GF-D8 (cell line): ENCODE results near the gene PNMT.

Experiments used
- DNase-seq: peaks from one replicate; lab custom pipeline; 2025; lab: John Stamatoyannopoulos, UW

The PNMT gene

GRCh38 chr17:39667945-39668924 is at the start of gene PNMT:
TSS of gene PNMT (plus strand) at chr17:39668453. CDS start at chr17:39668476, 23 bp downstream.
- no peak for DNase-seq

- no peak for DNase-seq
Observed at GRCh38 chr17:39618956-39619785, 49.1 kb upstream of the PNMT start.

GRCh38 chr17:39619786-39620101 is 48.5 kb upstream of the PNMT start:
- DNase-seq: no peak

- DNase-seq: peak; percentile 22
Observed at GRCh38 chr17:39621523-39622379, 46.5 kb upstream of the PNMT start.

GRCh38 chr17:39622380-39623006 is 45.8 kb upstream of the PNMT start:
- no peak for DNase-seq

GRCh38 chr17:39623356-39623950 is 44.8 kb upstream of the PNMT start:
- DNase-seq: no peak

GRCh38 chr17:39624313-39624712 is 43.9 kb upstream of the PNMT start:
- DNase-seq: no peak

GRCh38 chr17:39625198-39625785 is 43.0 kb upstream of the PNMT start:
- no peak for DNase-seq

- DNase-seq: no peak
Observed at GRCh38 chr17:39626171-39627046, 41.8 kb upstream of the PNMT start, which contains the start of gene PPP1R1B. TSS of gene PPP1R1B (plus strand) at chr17:39626952. CDS start at chr17:39627393, 441 bp downstream.

GRCh38 chr17:39627047-39627711 is 41.1 kb upstream of the PNMT start:
- no peak for DNase-seq

GRCh38 chr17:39627712-39628516 is 40.3 kb upstream of the PNMT start:
- no peak for DNase-seq

- DNase-seq: no peak
Observed at GRCh38 chr17:39628655-39629493, 39.4 kb upstream of the PNMT start.

- no peak for DNase-seq
Observed at GRCh38 chr17:39629494-39629880, 38.8 kb upstream of the PNMT start.

GRCh38 chr17:39629898-39630297 is 38.4 kb upstream of the PNMT start:
- DNase-seq: peak; percentile 68

- DNase-seq: no peak
Observed at GRCh38 chr17:39631403-39631802, 36.9 kb upstream of the PNMT start.

GRCh38 chr17:39632153-39632941 is 35.9 kb upstream of the PNMT start:
- DNase-seq: no peak
